HCT116 (cell line): Measurements from ENCODE around the gene TBCCD1. TPM values are rescaled to one million over a fixed set of nuclear protein-coding genes. Genes with fewer than 3 reads are reported as not detected.

Experiments
- ATAC-seq: fragments of 200-7000 bp; cut with Tn5 transposase; 2 replicates; pipeline ENCODE4 v1.9.1; 2020; ENCODE audit warnings: mild to moderate bottlenecking, moderate library complexity
- BruUV-seq: library from RNA; stranded (reverse); fragments of 400-500 nt; replicated peaks from 2 replicates; lab custom pipeline; 2021; lab: Mats Ljungman, UMichigan
- CTCF ChIA-PET: fragments of 300-600 bp; sonication (Branson Sonifier 250); formaldehyde crosslinking; loops from one replicate; lab custom pipeline; 2021; ENCODE audit warnings: antibody characterized with exemption; lab: Charles Lee
- POLR2A ChIA-PET: fragments of 300-600, 350-600 bp; sonication (Branson Sonifier 250); formaldehyde crosslinking; loops from one replicate; lab custom pipeline; 2021; ENCODE audit warnings: antibody characterized with exemption; lab: Charles Lee
- RAD21 ChIA-PET, 2 experiments: fragments of 300-600 bp; sonication (Branson Sonifier 250); formaldehyde crosslinking; loops; one replicate each; lab custom pipeline; 2023; ENCODE audit warnings: low total read pairs in 2 of 2; ENCODE audit not compliant: uncharacterized antibody in 2 of 2, unreplicated experiment in 2 of 2, low non-redundant PET in 1 of 2; lab: Charles Lee
- DNase-seq: peaks from one replicate; pipeline ENCODE4 v3.0.0-alpha.2; 2010; ENCODE audit warnings: low read depth, low spot score
- H2AFZ ChIP-seq: fragments of 200-600 bp; shearing (Covaris generic), sonication (generic); 2 replicates; pipeline ENCODE4 v1.6.1; 2017; ENCODE audit warnings: low read depth, mixed run types, mixed read lengths, antibody characterized with exemption, low read length; ENCODE audit not compliant: poor library complexity, severe bottlenecking
- H3K27ac ChIP-seq: 2 replicates; pipeline ENCODE4 v1.5.1; 2012; ENCODE audit warnings: low read depth, low read length
- H3K27me3 ChIP-seq: fragments of 200-600 bp; sonication (generic); 2 replicates; pipeline ENCODE4 v1.6.1; 2016; ENCODE audit warnings: mixed run types, low read length, mixed read lengths; ENCODE audit not compliant: insufficient read depth
- H3K36me3 ChIP-seq, 2 experiments: fragments of 200-500 bp in 1 of 2; fragments of 200-600 bp in 1 of 2; sonication (Bioruptor generic) in 1 of 2; sonication (generic) in 1 of 2; 2 replicates each; pipeline versions ENCODE4 v1.5.1 to v1.6.1; 2014 to 2016; ENCODE audit warnings: low read length in 2 of 2, inconsistent platforms in 1 of 2, mixed read lengths in 1 of 2, mixed run types in 1 of 2; ENCODE audit not compliant: insufficient read depth in 2 of 2, control insufficient read depth in 1 of 2
- H3K4me1 ChIP-seq, 2 experiments: fragments of 200-600 bp in 1 of 2; sonication (generic) in 1 of 2; 2 replicates each; pipeline versions ENCODE4 v1.5.1 to v1.6.1; 2012 to 2017; ENCODE audit warnings: low read length in 2 of 2, inconsistent platforms in 1 of 2, mild to moderate bottlenecking in 1 of 2, mixed read lengths in 1 of 2, mixed run types in 1 of 2, moderate library complexity in 1 of 2; ENCODE audit not compliant: insufficient read depth in 2 of 2, control insufficient read depth in 1 of 2
- H3K4me2 ChIP-seq: fragments of 200-600 bp; sonication (generic); 2 replicates; pipeline ENCODE4 v1.6.1; 2017; ENCODE audit warnings: mixed run types, low read length, mixed read lengths
- H3K4me3 ChIP-seq, 2 experiments: fragments of 200-600 bp in 1 of 2; sonication (generic) in 1 of 2; replicated peaks in 1 of 2; 2 replicates each; pipeline ENCODE4 v1.5.1; 2011 to 2016; ENCODE audit warnings: low read length in 2 of 2, control low read depth in 1 of 2, low read depth in 1 of 2, mild to moderate bottlenecking in 1 of 2, mixed read lengths in 1 of 2, mixed run types in 1 of 2
- H3K79me2 ChIP-seq: fragments of 200-600 bp; sonication (generic); 2 replicates; pipeline ENCODE4 v1.6.1; 2017; ENCODE audit warnings: mild to moderate bottlenecking, mixed run types, low read length, moderate library complexity, mixed read lengths; ENCODE audit not compliant: insufficient read depth
- H3K9ac ChIP-seq: fragments of 200-600 bp; sonication (generic); 2 replicates; pipeline ENCODE4 v1.6.1; 2016; ENCODE audit warnings: low read length, mixed read lengths
- H3K9me2 ChIP-seq: fragments of 200-600 bp; sonication (generic), shearing (Covaris generic); 2 replicates; pipeline ENCODE4 v1.6.1; 2017; ENCODE audit warnings: mixed run types, mild to moderate bottlenecking, moderate library complexity; ENCODE audit not compliant: insufficient read depth
- H3K9me3 ChIP-seq, 2 experiments: fragments of 200-500 bp in 1 of 2; fragments of 200-600 bp in 1 of 2; sonication (Bioruptor generic) in 1 of 2; sonication (generic) in 1 of 2; 2 replicates each; pipeline ENCODE4 v1.6.1; 2014 to 2017; ENCODE audit warnings: low read length in 2 of 2, mixed read lengths in 2 of 2, inconsistent platforms in 1 of 2, low read depth in 1 of 2, mild to moderate bottlenecking in 1 of 2, mixed run types in 1 of 2, moderate library complexity in 1 of 2; ENCODE audit not compliant: control insufficient read depth in 1 of 2, insufficient read depth in 1 of 2
- H4K20me1 ChIP-seq: fragments of 200-600 bp; sonication (generic), shearing (Covaris generic); 2 replicates; pipeline ENCODE4 v1.6.1; 2017; ENCODE audit warnings: mixed run types, mild to moderate bottlenecking, moderate library complexity; ENCODE audit not compliant: insufficient read depth
- CBX3 ChIP-seq: IDR thresholded peaks from 2 replicates; pipeline ENCODE4 v1.6.1; 2012; ENCODE audit warnings: low read depth
- CEBPB ChIP-seq: IDR thresholded peaks from 2 replicates; pipeline ENCODE4 v1.6.1; 2012; ENCODE audit warnings: low read depth
- ELF1 ChIP-seq: IDR thresholded peaks from 2 replicates; pipeline ENCODE4 v1.6.1; 2012; ENCODE audit warnings: low read depth, borderline replicate concordance
- EZH2 ChIP-seq: fragments of 200-600 bp; sonication (generic); IDR thresholded peaks from 2 replicates; pipeline ENCODE4 v1.6.1; 2017; ENCODE audit warnings: antibody characterized with exemption, mixed run types
- FOSL1 ChIP-seq: IDR thresholded peaks from 2 replicates; pipeline ENCODE4 v1.6.1; 2012; ENCODE audit warnings: low read depth
- JUND ChIP-seq: IDR thresholded peaks from 2 replicates; pipeline ENCODE4 v1.6.1; 2012
- POLR2A ChIP-seq: IDR thresholded peaks from 2 replicates; pipeline ENCODE4 v1.7.0; 2011; ENCODE audit warnings: borderline replicate concordance; ENCODE audit not compliant: insufficient read depth, insufficient read length; ENCODE audit errors: extremely low read depth
- POLR2AphosphoS5 ChIP-seq: IDR thresholded peaks from 2 replicates; pipeline ENCODE4 v1.6.1; 2011; ENCODE audit warnings: mild to moderate bottlenecking, low read depth, low read length, moderate library complexity
- RAD21 ChIP-seq: IDR thresholded peaks from 2 replicates; pipeline ENCODE4 v1.6.1; 2012; ENCODE audit warnings: low read depth, mild to moderate bottlenecking
- SRF ChIP-seq: IDR thresholded peaks from 2 replicates; pipeline ENCODE4 v1.6.1; 2012; ENCODE audit warnings: low read depth
- ZFX ChIP-seq: fragments of 450-650 bp; IDR thresholded peaks from 2 replicates; pipeline ENCODE4 v1.6.1; 2017
- ZNF274 ChIP-seq: fragments of 200-500 bp; sonication (Bioruptor generic); IDR thresholded peaks from 2 replicates; pipeline ENCODE4 v1.6.1; 2014; ENCODE audit warnings: mild to moderate bottlenecking, low read depth, low read length, inconsistent platforms
- intact Hi-C: fragments of 100-400 bp; cut with micrococcal nuclease; formaldehyde crosslinking; loops from 2 replicates; pipeline ENCODE4 v1.10.0; 2022
- total RNA-seq: library from RNA; stranded (reverse); gene quantifications from one replicate; pipeline ENCODE4 v1.2.1, GENCODE V29; 2021; ENCODE audit not compliant: unreplicated experiment
- TF ChIP-seq, protein P1 (sequence below), 3 experiments: fragments of 200-600 bp in 1 of 3; sonication (generic) in 1 of 3; IDR thresholded peaks in 2 of 3; conservative IDR thresholded peaks in 1 of 3; 2 replicates each; pipeline ENCODE4 v1.5.1; 2012 to 2017; ENCODE audit warnings: low read depth in 2 of 3, low read length in 2 of 3, antibody characterized with exemption in 1 of 3, borderline replicate concordance in 1 of 3, control low read depth in 1 of 3, mild to moderate bottlenecking in 1 of 3, mixed read lengths in 1 of 3, mixed run types in 1 of 3, moderate library complexity in 1 of 3; ENCODE audit not compliant: insufficient read depth in 1 of 3
- TF ChIP-seq, protein P2 (sequence below): IDR thresholded peaks from 2 replicates; pipeline ENCODE4 v1.6.1; 2012; ENCODE audit warnings: low read depth
- TF ChIP-seq, protein P3 (sequence below): IDR thresholded peaks from 2 replicates; pipeline ENCODE4 v1.6.1; 2011; ENCODE audit warnings: mild to moderate bottlenecking, low read length, moderate library complexity; ENCODE audit not compliant: insufficient replicate concordance; ENCODE audit errors: extremely low read depth
- TF ChIP-seq, protein P4 (sequence below): IDR thresholded peaks from 2 replicates; pipeline ENCODE4 v1.6.1; 2012
- TF ChIP-seq, protein P5 (sequence below): IDR thresholded peaks from 2 replicates; pipeline ENCODE4 v1.6.1; 2012

TBCCD1 gene
- total RNA-seq, 1 experiment from 2014 or later, result 16.8 TPM

DNA sequence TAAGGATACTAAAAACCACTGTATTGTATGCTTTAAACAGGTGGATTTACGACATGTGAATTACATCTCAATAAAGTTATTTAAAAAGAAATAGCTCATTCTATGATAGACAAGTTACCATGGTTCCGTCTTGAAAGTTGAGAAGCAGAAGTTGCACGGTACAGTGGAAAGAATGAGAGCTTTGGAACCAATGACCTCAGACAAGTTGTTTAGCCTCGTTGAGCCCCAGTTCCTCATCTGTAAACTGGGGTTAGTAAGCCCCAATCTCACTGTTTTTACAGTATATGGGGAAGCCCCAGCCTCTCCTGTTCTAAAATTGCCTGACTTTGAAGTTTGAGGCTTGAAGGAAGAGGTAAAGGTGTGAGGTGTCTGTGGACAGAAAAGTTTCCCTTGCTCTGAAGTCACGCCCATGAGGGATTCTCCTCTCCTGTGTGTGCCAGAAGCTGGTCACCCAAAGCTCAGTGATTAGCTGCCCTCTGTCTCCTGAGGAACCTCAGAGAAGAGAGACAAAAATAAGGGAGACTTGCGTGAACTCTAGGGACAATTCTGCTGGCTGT is 32.9 kb downstream of the TBCCD1 start:
- H3K27me3 ChIP-seq, result no peaks in the 10 kb centered on the region
- no peaks in the 10 kb centered on the region for H3K9me2 ChIP-seq
- ChIA-PET RAD21 (interaction anchor here in 1 of 2 experiments (0.7 kb wide), 1 partner anchor 211 kb away, joined by 3 read pairs; no protein-coding TSS in a partner anchor), CTCF (interaction anchor here (3.5 kb wide), 1 partner anchor 274 kb away, joined by 17 read pairs; no protein-coding TSS in a partner anchor), POLR2A (no interaction called here)
- H2AFZ ChIP-seq, result no peak overlapping the region
- no peak overlapping the region for H3K4me3 ChIP-seq
- no peak overlapping the region for H3K4me2 ChIP-seq
- BruUV-seq, result no TSS peak
- no peaks in the 10 kb centered on the region for H3K36me3 ChIP-seq
- ATAC-seq, result no peak
- intact Hi-C loops, result no loop called here
- no peaks in the 10 kb centered on the region for H3K4me1 ChIP-seq
- no peak for TF ChIP-seq CEBPB
- no peak for TF ChIP-seq ELF1
- TF ChIP-seq JUND, result no peak
- TF ChIP-seq POLR2A, result no peak
- TF ChIP-seq RAD21, result no peak
- TF ChIP-seq CBX3, result no peak
- TF ChIP-seq, protein P1, sequence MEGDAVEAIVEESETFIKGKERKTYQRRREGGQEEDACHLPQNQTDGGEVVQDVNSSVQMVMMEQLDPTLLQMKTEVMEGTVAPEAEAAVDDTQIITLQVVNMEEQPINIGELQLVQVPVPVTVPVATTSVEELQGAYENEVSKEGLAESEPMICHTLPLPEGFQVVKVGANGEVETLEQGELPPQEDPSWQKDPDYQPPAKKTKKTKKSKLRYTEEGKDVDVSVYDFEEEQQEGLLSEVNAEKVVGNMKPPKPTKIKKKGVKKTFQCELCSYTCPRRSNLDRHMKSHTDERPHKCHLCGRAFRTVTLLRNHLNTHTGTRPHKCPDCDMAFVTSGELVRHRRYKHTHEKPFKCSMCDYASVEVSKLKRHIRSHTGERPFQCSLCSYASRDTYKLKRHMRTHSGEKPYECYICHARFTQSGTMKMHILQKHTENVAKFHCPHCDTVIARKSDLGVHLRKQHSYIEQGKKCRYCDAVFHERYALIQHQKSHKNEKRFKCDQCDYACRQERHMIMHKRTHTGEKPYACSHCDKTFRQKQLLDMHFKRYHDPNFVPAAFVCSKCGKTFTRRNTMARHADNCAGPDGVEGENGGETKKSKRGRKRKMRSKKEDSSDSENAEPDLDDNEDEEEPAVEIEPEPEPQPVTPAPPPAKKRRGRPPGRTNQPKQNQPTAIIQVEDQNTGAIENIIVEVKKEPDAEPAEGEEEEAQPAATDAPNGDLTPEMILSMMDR (IDR thresholded peaks at IDR 0.05 in 2 of 3, conservative IDR thresholded peaks at IDR 0.05 in 1 of 3; ENCODE audit: borderline replicate concordance in 1 of 3, insufficient read depth in 1 of 3, low read depth in 2 of 3, low read length in 2 of 3), result no peak
- TF ChIP-seq, protein P2, sequence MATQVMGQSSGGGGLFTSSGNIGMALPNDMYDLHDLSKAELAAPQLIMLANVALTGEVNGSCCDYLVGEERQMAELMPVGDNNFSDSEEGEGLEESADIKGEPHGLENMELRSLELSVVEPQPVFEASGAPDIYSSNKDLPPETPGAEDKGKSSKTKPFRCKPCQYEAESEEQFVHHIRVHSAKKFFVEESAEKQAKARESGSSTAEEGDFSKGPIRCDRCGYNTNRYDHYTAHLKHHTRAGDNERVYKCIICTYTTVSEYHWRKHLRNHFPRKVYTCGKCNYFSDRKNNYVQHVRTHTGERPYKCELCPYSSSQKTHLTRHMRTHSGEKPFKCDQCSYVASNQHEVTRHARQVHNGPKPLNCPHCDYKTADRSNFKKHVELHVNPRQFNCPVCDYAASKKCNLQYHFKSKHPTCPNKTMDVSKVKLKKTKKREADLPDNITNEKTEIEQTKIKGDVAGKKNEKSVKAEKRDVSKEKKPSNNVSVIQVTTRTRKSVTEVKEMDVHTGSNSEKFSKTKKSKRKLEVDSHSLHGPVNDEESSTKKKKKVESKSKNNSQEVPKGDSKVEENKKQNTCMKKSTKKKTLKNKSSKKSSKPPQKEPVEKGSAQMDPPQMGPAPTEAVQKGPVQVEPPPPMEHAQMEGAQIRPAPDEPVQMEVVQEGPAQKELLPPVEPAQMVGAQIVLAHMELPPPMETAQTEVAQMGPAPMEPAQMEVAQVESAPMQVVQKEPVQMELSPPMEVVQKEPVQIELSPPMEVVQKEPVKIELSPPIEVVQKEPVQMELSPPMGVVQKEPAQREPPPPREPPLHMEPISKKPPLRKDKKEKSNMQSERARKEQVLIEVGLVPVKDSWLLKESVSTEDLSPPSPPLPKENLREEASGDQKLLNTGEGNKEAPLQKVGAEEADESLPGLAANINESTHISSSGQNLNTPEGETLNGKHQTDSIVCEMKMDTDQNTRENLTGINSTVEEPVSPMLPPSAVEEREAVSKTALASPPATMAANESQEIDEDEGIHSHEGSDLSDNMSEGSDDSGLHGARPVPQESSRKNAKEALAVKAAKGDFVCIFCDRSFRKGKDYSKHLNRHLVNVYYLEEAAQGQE, result no peak
- TF ChIP-seq ZNF274, result no peak
- TF ChIP-seq SRF, result no peak
- no peak for TF ChIP-seq FOSL1
- TF ChIP-seq, protein P3, sequence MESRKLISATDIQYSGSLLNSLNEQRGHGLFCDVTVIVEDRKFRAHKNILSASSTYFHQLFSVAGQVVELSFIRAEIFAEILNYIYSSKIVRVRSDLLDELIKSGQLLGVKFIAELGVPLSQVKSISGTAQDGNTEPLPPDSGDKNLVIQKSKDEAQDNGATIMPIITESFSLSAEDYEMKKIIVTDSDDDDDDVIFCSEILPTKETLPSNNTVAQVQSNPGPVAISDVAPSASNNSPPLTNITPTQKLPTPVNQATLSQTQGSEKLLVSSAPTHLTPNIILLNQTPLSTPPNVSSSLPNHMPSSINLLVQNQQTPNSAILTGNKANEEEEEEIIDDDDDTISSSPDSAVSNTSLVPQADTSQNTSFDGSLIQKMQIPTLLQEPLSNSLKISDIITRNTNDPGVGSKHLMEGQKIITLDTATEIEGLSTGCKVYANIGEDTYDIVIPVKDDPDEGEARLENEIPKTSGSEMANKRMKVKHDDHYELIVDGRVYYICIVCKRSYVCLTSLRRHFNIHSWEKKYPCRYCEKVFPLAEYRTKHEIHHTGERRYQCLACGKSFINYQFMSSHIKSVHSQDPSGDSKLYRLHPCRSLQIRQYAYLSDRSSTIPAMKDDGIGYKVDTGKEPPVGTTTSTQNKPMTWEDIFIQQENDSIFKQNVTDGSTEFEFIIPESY, result no peak
- TF ChIP-seq POLR2AphosphoS5, result no peak
- TF ChIP-seq, protein P4, sequence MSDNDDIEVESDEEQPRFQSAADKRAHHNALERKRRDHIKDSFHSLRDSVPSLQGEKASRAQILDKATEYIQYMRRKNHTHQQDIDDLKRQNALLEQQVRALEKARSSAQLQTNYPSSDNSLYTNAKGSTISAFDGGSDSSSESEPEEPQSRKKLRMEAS, result no peak
- TF ChIP-seq ZFX, result no peak
- TF ChIP-seq, protein P5, sequence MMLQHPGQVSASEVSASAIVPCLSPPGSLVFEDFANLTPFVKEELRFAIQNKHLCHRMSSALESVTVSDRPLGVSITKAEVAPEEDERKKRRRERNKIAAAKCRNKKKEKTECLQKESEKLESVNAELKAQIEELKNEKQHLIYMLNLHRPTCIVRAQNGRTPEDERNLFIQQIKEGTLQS, result no peak
- no peak for TF ChIP-seq EZH2
- DNase-seq, result no peak
- H3K27ac ChIP-seq, result no peak overlapping the region
- no peaks in the 10 kb centered on the region for H4K20me1 ChIP-seq
- no peak overlapping the region for H3K9ac ChIP-seq
- H3K79me2 ChIP-seq, result no peaks in the 10 kb centered on the region
- no peaks in the 10 kb centered on the region for H3K9me3 ChIP-seq
